HepG2 (cell line): ENCODE results near the gene AXIN2. TPM values are rescaled to one million over a fixed set of nuclear protein-coding genes. Genes with fewer than 3 reads are reported as not detected.

ENCODE experiments used
- BCL6 ChIP-seq: IDR thresholded peaks from 2 replicates; pipeline ENCODE4 v1.6.1; 2016; ENCODE audit warnings: missing genetic modification reagents, missing compliant biosample characterization
- BHLHE40 ChIP-seq: IDR thresholded peaks from 2 replicates; pipeline ENCODE4 v1.6.1; 2011; ENCODE audit warnings: low read length, improper control_type of control experiment
- CHD2 ChIP-seq: IDR thresholded peaks from 2 replicates; pipeline ENCODE4 v1.6.1; 2011; ENCODE audit warnings: low read depth, low read length, improper control_type of control experiment
- HIC2 ChIP-seq: sonication (generic); formaldehyde crosslinking; IDR thresholded peaks from 2 replicates; pipeline ENCODE4 v1.9.0; 2022; ENCODE audit warnings: low read depth, missing genetic modification reagents
- HNRNPH1 ChIP-seq: fragments of 200-400 bp; formaldehyde crosslinking; optimal IDR thresholded peaks from 2 replicates; pipeline ENCODE3; 2017; ENCODE audit warnings: mild to moderate bottlenecking, low read depth, low read length
- HOXA5 ChIP-seq: sonication (generic); formaldehyde crosslinking; IDR thresholded peaks from 2 replicates; pipeline ENCODE4 v1.4.0; 2020; ENCODE audit warnings: missing genetic modification reagents
- KAT7 ChIP-seq: IDR thresholded peaks from 2 replicates; pipeline ENCODE4 v1.6.1; 2018; ENCODE audit warnings: borderline replicate concordance, missing compliant biosample characterization
- MXD4 ChIP-seq: IDR thresholded peaks from 2 replicates; pipeline ENCODE4 v1.6.1; 2016; ENCODE audit warnings: mild to moderate bottlenecking, missing biosample characterization, missing genetic modification reagents
- RBFOX2 ChIP-seq: fragments of 200-400 bp; formaldehyde crosslinking; IDR thresholded peaks from 2 replicates; pipeline ENCODE4 v1.6.1; 2017; ENCODE audit warnings: low read depth, mild to moderate bottlenecking, low read length
- SP1 ChIP-seq, 2 experiments: fragments of 450-650 bp in 1 of 2; sonication (generic) in 1 of 2; formaldehyde crosslinking in 1 of 2; IDR thresholded peaks; 2 replicates each; pipeline versions ENCODE4 v1.4.0 to v1.6.1; 2016 to 2020; ENCODE audit warnings: missing genetic modification reagents in 1 of 2
- TGIF2 ChIP-seq: IDR thresholded peaks from 2 replicates; pipeline ENCODE4 v1.6.1; 2016; ENCODE audit warnings: control low read depth, missing compliant biosample characterization
- THAP7 ChIP-seq: sonication (generic); formaldehyde crosslinking; IDR thresholded peaks from 2 replicates; pipeline ENCODE4 v1.8.1; 2023; ENCODE audit warnings: mild to moderate bottlenecking, missing genetic modification reagents
- ZBTB37 ChIP-seq: sonication (generic); formaldehyde crosslinking; IDR thresholded peaks from 2 replicates; pipeline ENCODE4 v1.4.0; 2020; ENCODE audit warnings: mild to moderate bottlenecking, missing genetic modification reagents
- ZNF318 ChIP-seq: sonication (generic); formaldehyde crosslinking; IDR thresholded peaks from 2 replicates; pipeline ENCODE4 v1.4.0; 2020; ENCODE audit warnings: mild to moderate bottlenecking, missing genetic modification reagents
- ZNF354B ChIP-seq: sonication (generic); formaldehyde crosslinking; IDR thresholded peaks from 2 replicates; pipeline ENCODE4 v1.8.0; 2022; ENCODE audit warnings: mild to moderate bottlenecking, missing genetic modification reagents
- ZNF670 ChIP-seq: sonication (generic); formaldehyde crosslinking; IDR thresholded peaks from 2 replicates; pipeline ENCODE4 v1.8.0; 2022; ENCODE audit warnings: mild to moderate bottlenecking, missing genetic modification reagents, borderline replicate concordance
- polyA plus RNA-seq, 8 experiments: library from polyadenylated mRNA; depleted of rRNA in 3 of 8; stranded (reverse) in 7 of 8; unstranded in 1 of 8; fragments of >200 nt; fragmentation: Illumina TruSeq in 4 of 8; extraction: Trizol in 4 of 8; gene quantifications; 2 replicates each; pipeline versions ENCODE4 v1.2.1 to v1.2.3, GENCODE V29; 2011 to 2016; ENCODE audit warnings: low read depth in 4 of 8, missing spikeins in 1 of 8, mixed read lengths in 1 of 8; ENCODE audit not compliant: insufficient read depth in 1 of 8
- total RNA-seq, 5 experiments: library from RNA; depleted of rRNA; stranded (reverse); fragments of >200 nt; fragmentation: Illumina TruSeq; extraction: Trizol; gene quantifications; 2 replicates each; pipeline ENCODE4 v1.2.3, GENCODE V29; 2016; ENCODE audit warnings: low read depth in 1 of 5

The AXIN2 gene
- total and polyA plus RNA-seq, 2 of the 13 experiments (the other 11 are each of a cell fraction or from before 2014, with no cell fraction given), result 58.6 to 63.4 TPM

GRCh38 chr17:65557349-65558310 lies 3.8 kb downstream of the AXIN2 start (continued):
- TF ChIP-seq ZNF318 (CRISPR knock-in tag) (peak; percentile 50; the same call in 1 of the 2 replicates), THAP7 (CRISPR knock-in tag) (peak; percentile 81; the same call in 1 of the 2 replicates), ZNF670 (CRISPR knock-in tag) (peak; percentile 61; the same call in 1 of the 2 replicates), HNRNPH1 (no peak), BHLHE40 (peak; percentile 53; the same call in 1 of the 2 replicates), HOXA5 (CRISPR knock-in tag) (no peak), KAT7 (peak; percentile 84), SP1 (IDR thresholded peaks at IDR 0.05) (no peak), SP1 (CRISPR knock-in tag; IDR thresholded peaks at IDR 0.05) (no peak), ZNF354B (CRISPR knock-in tag) (peak; percentile 62; the same call in 1 of the 2 replicates), HIC2 (no peak), ZBTB37 (CRISPR knock-in tag) (peak; percentile 55), CHD2 (no peak), TGIF2 (CRISPR knock-in tag) (peak; percentile 94), MXD4 (CRISPR knock-in tag) (peak; percentile 66; the same call in 1 of the 2 replicates), RBFOX2 (peak; percentile 51; the same call in 1 of the 2 replicates), BCL6 (CRISPR knock-in tag) (peak; percentile 89)
